ENCODE measurements around the gene TNFRSF8. TPM values are rescaled to one million over a fixed set of nuclear protein-coding genes. Genes with fewer than 3 reads are reported as not detected.
A peak's percentile ranks its signal among the peaks of the same experiment; 100 is the strongest.

Gene TNFRSF8
- total RNA-seq, 4 donors from 2014 or later, result 0.18 to 1.2 (median 0.76) TPM; not detected in 1

GRCh38 chr1:12148160-12148957 is 85.3 kb downstream of the TNFRSF8 start:
- intact Hi-C loops (cut with DNase I), result no loop called here
- no peak for DNase-seq
- Histone ChIP-seq H3K27ac (peak overlapping the region; percentile 33 to 84 (median 69)), H3K9me3 (no peaks in the 10 kb centered on the region), H3K4me3 (no peak overlapping the region), H3K36me3 (no peaks in the 10 kb centered on the region), H3K4me1 (peaks cover 6 to 86% (median 36%) of the 10 kb centered on the region in 3 donors), H3K27me3 (peaks cover 0 to 30% (median 0%) of the 10 kb centered on the region in 4 donors)
- WGBS, 2 donors, result 58% methylated on average over 6 to 7 of the region's 8 CpGs
- TF ChIP-seq POLR2A (IDR thresholded peaks at IDR 0.05) (no peak), CTCF (IDR thresholded peaks at IDR 0.05) (no peak)

GRCh38 chr1:12148958-12149790 is 86.1 kb downstream of the TNFRSF8 start:
- Histone ChIP-seq H3K4me1 (peaks cover 5 to 82% (median 32%) of the 10 kb centered on the region in 3 donors), H3K4me3 (no peak overlapping the region), H3K27me3 (peaks cover 0 to 33% (median 0%) of the 10 kb centered on the region in 4 donors), H3K9me3 (no peaks in the 10 kb centered on the region), H3K27ac (peak overlapping the region in 3 of 4 donors; percentile 41 to 84 (median 77)), H3K36me3 (no peaks in the 10 kb centered on the region)
- 41 to 53% methylated on average over 3 to 5 of the region's 5 CpGs for WGBS, 2 donors
- intact Hi-C loops (cut with DNase I), result no loop called here
- no peak for TF ChIP-seq CTCF (IDR thresholded peaks at IDR 0.05)
- no peak for TF ChIP-seq POLR2A (IDR thresholded peaks at IDR 0.05)
- DNase-seq, result no peak

GRCh38 chr1:12149791-12150175 is 86.7 kb downstream of the TNFRSF8 start:
- Histone ChIP-seq H3K36me3 (no peaks in the 10 kb centered on the region), H3K27me3 (peaks cover 0 to 33% (median 0%) of the 10 kb centered on the region in 4 donors), H3K4me3 (no peak overlapping the region), H3K4me1 (peaks cover 5 to 76% (median 29%) of the 10 kb centered on the region in 3 donors), H3K27ac (peak overlapping the region in 3 of 4 donors; percentile 41 to 84 (median 77)), H3K9me3 (no peaks in the 10 kb centered on the region)
- WGBS, 2 donors, result 77 to 87% methylated on average over 3 to 5 of the region's 6 CpGs
- no peak for TF ChIP-seq POLR2A (IDR thresholded peaks at IDR 0.05)
- no peak for TF ChIP-seq CTCF (IDR thresholded peaks at IDR 0.05)
- intact Hi-C loops (cut with DNase I), result no loop called here
- no peak for DNase-seq

- 69 to 73% methylated on average over 6 to 9 of the region's 9 CpGs for WGBS, 2 donors
- TF ChIP-seq CTCF (IDR thresholded peaks at IDR 0.05) (no peak), POLR2A (IDR thresholded peaks at IDR 0.05) (peak in 1 of 4 donors; percentile 39)
Measured at GRCh38 chr1:12150456-12151200, 87.5 kb downstream of the TNFRSF8 start.

More at GRCh38 chr1:12150456-12151200, 87.5 kb downstream of the TNFRSF8 start:
- Histone ChIP-seq H3K4me1 (peaks cover 5 to 74% (median 29%) of the 10 kb centered on the region in 3 donors), H3K36me3 (no peaks in the 10 kb centered on the region), H3K4me3 (no peak overlapping the region), H3K27me3 (peaks cover 0 to 39% (median 0%) of the 10 kb centered on the region in 4 donors), H3K27ac (peak overlapping the region; percentile 9 to 84 (median 59)), H3K9me3 (no peaks in the 10 kb centered on the region)
- intact Hi-C loops (cut with DNase I), result no loop called here
- no peak for DNase-seq

Data from esophagus squamous epithelium (tissue), 5 donors.